ENCODE results near the gene VWA5B2. TPM values are rescaled to one million over a fixed set of nuclear protein-coding genes. Genes with fewer than 3 reads are reported as not detected.
A peak's percentile ranks its signal among the peaks of the same experiment; 100 is the strongest.

Gene VWA5B2
- total RNA-seq, 1 donor from 2014 or later, result 23.7 TPM

DNA sequence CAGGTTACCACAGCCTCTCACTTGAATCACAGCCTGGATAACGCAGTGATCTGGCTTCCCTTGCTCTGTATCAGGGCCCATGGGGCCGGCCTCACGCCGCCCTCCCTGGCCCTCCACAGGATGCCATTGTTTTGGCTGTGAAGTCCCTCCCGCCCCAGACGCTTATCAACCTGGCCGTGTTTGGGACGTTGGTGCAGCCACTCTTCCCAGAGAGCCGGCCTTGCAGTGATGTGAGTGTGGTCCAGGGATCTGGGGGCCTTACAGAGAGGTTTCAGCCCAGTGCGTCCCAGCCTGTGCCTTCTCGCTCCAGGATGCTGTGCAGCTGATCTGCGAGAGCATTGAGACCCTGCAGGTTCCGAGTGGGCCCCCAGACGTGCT lies 6.6 kb downstream of the VWA5B2 start:
- Mint-ChIP-seq H3K27me3 (peaks cover 52% of the 10 kb centered on the region), H3K27ac (no peak overlapping the region), H3K4me3 (no peak overlapping the region), H3K4me1 (ENCODE audit: unreplicated experiment) (peaks cover 5% of the 10 kb centered on the region), H3K36me3 (no peaks in the 10 kb centered on the region), H3K9me3 (no peaks in the 10 kb centered on the region)
- TF ChIP-seq, protein P1, sequence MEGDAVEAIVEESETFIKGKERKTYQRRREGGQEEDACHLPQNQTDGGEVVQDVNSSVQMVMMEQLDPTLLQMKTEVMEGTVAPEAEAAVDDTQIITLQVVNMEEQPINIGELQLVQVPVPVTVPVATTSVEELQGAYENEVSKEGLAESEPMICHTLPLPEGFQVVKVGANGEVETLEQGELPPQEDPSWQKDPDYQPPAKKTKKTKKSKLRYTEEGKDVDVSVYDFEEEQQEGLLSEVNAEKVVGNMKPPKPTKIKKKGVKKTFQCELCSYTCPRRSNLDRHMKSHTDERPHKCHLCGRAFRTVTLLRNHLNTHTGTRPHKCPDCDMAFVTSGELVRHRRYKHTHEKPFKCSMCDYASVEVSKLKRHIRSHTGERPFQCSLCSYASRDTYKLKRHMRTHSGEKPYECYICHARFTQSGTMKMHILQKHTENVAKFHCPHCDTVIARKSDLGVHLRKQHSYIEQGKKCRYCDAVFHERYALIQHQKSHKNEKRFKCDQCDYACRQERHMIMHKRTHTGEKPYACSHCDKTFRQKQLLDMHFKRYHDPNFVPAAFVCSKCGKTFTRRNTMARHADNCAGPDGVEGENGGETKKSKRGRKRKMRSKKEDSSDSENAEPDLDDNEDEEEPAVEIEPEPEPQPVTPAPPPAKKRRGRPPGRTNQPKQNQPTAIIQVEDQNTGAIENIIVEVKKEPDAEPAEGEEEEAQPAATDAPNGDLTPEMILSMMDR (conservative IDR thresholded peaks at IDR 0.05), result no peak
- DNase-seq (ENCODE audit: extremely low spot score, unreplicated experiment), result no peak

DNA sequence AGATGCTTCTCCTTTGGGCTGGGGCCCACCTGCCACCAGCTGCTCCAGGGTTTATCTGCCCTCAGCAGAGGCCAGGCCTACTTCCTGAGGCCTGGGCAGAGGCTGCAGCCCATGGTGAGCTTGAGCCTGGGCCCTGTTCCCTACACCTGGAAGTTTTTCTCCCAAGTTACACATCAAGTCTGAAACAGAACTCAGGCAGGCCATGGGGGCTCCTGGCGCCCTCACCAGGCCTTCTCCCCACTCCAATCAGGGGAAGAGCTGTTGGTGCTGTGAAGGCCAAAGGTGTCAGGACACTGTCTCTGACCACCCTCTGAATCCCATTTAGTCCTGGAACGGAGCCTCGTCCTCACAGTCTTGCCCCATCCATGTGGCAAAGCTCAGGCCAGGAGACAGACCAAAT lies 7.3 kb downstream of the VWA5B2 start:
- Mint-ChIP-seq H3K4me1 (ENCODE audit: unreplicated experiment) (no peaks in the 10 kb centered on the region), H3K9me3 (no peaks in the 10 kb centered on the region), H3K27ac (no peak overlapping the region), H3K36me3 (no peaks in the 10 kb centered on the region), H3K4me3 (no peak overlapping the region), H3K27me3 (peaks cover 46% of the 10 kb centered on the region)
- no peak for DNase-seq (ENCODE audit: extremely low spot score, unreplicated experiment)
- TF ChIP-seq, protein P1 (conservative IDR thresholded peaks at IDR 0.05), result no peak

DNA sequence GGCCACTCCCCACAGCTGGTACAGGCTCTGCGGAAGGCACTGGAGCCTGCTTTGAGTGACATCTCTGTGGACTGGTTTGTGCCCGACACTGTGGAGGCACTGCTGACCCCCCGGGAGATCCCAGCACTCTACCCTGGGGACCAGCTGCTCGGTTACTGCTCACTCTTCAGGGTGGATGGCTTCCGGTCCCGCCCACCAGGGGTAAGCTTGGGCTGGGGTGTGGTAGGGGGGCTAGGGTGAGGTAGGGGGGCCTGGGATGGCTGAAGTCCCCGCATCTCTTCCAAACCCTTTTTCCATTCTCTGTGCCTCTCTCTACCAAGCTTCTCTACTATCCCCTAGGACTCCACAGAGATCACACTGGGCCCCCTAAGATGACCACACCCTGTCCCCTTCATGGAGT lies 7.8 kb downstream of the VWA5B2 start:
- TF ChIP-seq, protein P1 (conservative IDR thresholded peaks at IDR 0.05), result no peak
- H3K27me3 Mint-ChIP-seq, result peaks cover 40% of the 10 kb centered on the region
- DNase-seq (ENCODE audit: extremely low spot score, unreplicated experiment), result no peak
- no peaks in the 10 kb centered on the region for H3K9me3 Mint-ChIP-seq
- H3K36me3 Mint-ChIP-seq, result no peaks in the 10 kb centered on the region
- H3K27ac Mint-ChIP-seq, result peak overlapping the region; percentile 34
- no peaks in the 10 kb centered on the region for H3K4me1 Mint-ChIP-seq (ENCODE audit: unreplicated experiment)
- H3K4me3 Mint-ChIP-seq, result no peak overlapping the region

DNA sequence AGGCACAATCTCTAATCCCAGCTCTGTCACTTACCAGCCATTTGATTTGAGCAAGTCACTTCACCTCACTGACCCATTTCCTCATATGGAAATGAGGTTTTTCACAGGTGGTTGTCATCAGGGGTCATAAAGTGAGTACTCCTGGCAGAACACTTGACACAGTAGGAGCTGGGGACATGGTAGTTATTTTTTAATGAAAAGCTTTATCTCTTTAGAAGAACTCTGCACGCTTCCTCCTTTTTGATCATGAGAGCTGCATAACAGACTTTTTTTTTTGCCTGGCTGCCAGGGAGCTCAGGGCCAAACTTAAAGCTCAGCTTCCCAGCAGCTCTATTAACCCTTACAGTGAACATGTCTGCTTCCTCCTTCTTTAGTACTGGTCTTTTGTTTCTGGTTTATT lies 8.4 kb downstream of the VWA5B2 start:
- H3K27ac Mint-ChIP-seq, result no peak overlapping the region
- no peak for DNase-seq (ENCODE audit: extremely low spot score, unreplicated experiment)
- H3K27me3 Mint-ChIP-seq, result peaks cover 34% of the 10 kb centered on the region
- TF ChIP-seq, protein P1 (conservative IDR thresholded peaks at IDR 0.05), result no peak
- no peak overlapping the region for H3K4me3 Mint-ChIP-seq
- H3K4me1 Mint-ChIP-seq (ENCODE audit: unreplicated experiment), result no peaks in the 10 kb centered on the region
- H3K9me3 Mint-ChIP-seq, result no peaks in the 10 kb centered on the region
- H3K36me3 Mint-ChIP-seq, result peaks cover 2% of the 10 kb centered on the region

DNA sequence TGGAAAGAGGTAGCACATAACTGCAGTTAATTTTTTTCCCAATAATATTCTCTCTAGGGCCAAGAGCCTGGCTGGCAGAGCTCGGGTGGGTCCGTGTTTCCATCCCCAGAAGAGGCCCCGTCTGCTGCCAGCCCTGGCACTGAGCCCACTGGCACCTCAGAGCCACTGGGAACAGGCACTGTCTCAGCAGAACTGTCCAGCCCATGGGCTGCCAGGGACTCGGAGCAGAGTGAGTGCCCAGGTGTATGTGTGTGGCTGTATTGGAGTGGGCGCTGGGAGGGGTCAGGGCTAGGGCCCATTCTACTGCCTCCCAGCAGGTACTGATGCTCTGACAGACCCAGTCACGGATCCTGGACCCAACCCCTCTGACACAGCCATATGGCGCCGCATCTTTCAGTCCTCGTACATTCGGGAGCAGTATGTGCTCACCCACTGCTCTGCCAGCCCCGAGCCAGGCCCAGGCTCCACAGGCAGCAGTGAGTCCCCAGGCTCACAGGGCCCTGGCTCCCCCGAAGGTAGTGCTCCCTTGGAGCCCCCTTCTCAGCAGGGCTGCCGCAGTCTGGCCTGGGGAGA lies 8.9 kb downstream of the VWA5B2 start:
- DNase-seq (ENCODE audit: extremely low spot score, unreplicated experiment), result no peak
- Mint-ChIP-seq H3K27me3 (peaks cover 31% of the 10 kb centered on the region), H3K4me3 (no peak overlapping the region), H3K27ac (no peak overlapping the region), H3K36me3 (peaks cover 4% of the 10 kb centered on the region), H3K4me1 (ENCODE audit: unreplicated experiment) (no peaks in the 10 kb centered on the region), H3K9me3 (no peaks in the 10 kb centered on the region)
- TF ChIP-seq, protein P1 (conservative IDR thresholded peaks at IDR 0.05), result no peak

DNA sequence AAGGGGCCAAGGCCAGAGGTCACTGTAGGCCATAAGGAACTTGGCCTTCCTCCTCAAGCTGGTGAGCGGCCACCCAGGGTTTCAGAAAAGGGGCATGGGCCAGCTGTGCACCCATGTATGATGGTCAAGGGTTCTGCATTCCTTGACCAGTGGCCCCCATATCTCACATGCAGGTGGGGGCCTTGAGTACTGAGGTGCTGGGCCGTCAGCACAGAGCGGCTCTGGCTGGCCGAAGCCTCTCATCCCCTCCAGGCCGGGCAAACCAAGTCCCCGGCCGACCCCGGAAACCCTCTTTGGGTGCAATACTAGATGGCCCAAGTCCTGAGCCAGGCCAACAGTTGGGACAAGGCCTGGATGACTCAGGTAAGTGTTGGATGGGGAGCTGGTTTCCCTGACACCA lies 9.8 kb downstream of the VWA5B2 start:
- Mint-ChIP-seq H3K36me3 (peaks cover 4% of the 10 kb centered on the region), H3K9me3 (no peaks in the 10 kb centered on the region), H3K4me3 (no peak overlapping the region), H3K27ac (no peak overlapping the region), H3K27me3 (peaks cover 24% of the 10 kb centered on the region), H3K4me1 (ENCODE audit: unreplicated experiment) (no peaks in the 10 kb centered on the region)
- TF ChIP-seq, protein P1 (conservative IDR thresholded peaks at IDR 0.05), result no peak
- DNase-seq (ENCODE audit: extremely low spot score, unreplicated experiment), result no peak

Measured in type B pancreatic cell (in vitro differentiated cells).